Progenitor cell of endocrine pancreas (in vitro differentiated cells): Measurements from ENCODE around the gene POU1F1. TPM values are rescaled to one million over a fixed set of nuclear protein-coding genes. Genes with fewer than 3 reads are reported as not detected.

Source experiments
- DNase-seq: peaks from one replicate; pipeline ENCODE4 v3.0.0; 2021; ENCODE audit warnings: low spot score; ENCODE audit not compliant: unreplicated experiment
- H3K27ac Mint-ChIP-seq: 2 replicates; pipeline ENCODE4 v1.8.0; 2021; ENCODE audit warnings: mild to moderate bottlenecking, moderate library complexity, mixed read lengths
- H3K27me3 Mint-ChIP-seq: 2 replicates; pipeline ENCODE4 v1.8.0; 2021; ENCODE audit warnings: mixed read lengths
- H3K36me3 Mint-ChIP-seq: 2 replicates; pipeline ENCODE4 v1.8.0; 2022; ENCODE audit warnings: mixed read lengths; ENCODE audit not compliant: insufficient read depth
- H3K4me1 Mint-ChIP-seq: 2 replicates; pipeline ENCODE4 v1.8.0; 2021; ENCODE audit warnings: low read depth, mixed read lengths
- H3K4me3 Mint-ChIP-seq: 2 replicates; pipeline ENCODE4 v1.8.0; 2021; ENCODE audit warnings: low read depth, mild to moderate bottlenecking, moderate library complexity, mixed read lengths
- H3K9me3 Mint-ChIP-seq: 2 replicates; pipeline ENCODE4 v1.8.0; 2021; ENCODE audit warnings: low read depth, mixed read lengths
- CTCF ChIP-seq: fragments of 200-600 bp; sonication (generic); IDR thresholded peaks from one replicate; pipeline ENCODE4 v1.5.0; 2021; ENCODE audit warnings: antibody characterized with exemption, mild to moderate bottlenecking; ENCODE audit not compliant: unreplicated experiment
- total RNA-seq: library from RNA; stranded (reverse); gene quantifications from 2 replicates; pipeline ENCODE4 v1.2.1, GENCODE V29; 2021

The POU1F1 gene
- total RNA-seq, 1 donor from 2014 or later = not detected

DNA sequence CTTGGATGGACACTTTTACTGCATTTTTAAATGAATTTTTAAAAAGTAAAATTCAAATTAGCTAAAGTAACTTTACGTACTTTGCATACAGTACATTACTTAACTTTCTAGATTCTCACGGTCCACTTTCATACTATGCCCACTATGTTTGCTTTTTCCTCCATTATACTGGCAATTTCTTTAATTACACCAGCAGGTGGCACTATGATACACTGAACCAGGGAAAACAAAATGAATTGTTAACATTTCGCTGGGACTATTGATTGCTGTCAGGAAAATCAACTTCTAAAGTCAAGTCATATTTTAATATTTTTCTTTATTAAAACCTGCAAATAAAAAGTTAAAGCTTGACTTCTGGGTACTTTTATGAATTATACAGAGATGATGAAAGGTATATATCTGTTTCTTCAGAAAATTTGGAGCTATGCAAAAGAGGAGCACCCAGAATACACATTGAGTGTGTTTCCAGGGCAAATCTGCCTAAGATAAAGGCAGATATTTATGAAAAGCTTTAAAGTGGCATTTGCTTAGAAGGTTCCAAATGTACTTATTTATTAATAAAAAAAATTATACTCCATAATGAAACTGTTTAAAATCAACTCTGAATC is 21.8 kb upstream of the POU1F1 start:
- H3K4me3 Mint-ChIP-seq = no peak overlapping the region
- no peak for DNase-seq
- no peaks in the 10 kb centered on the region for H3K9me3 Mint-ChIP-seq
- peak; percentile 85 for TF ChIP-seq CTCF
- no peaks in the 10 kb centered on the region for H3K27me3 Mint-ChIP-seq
- no peaks in the 10 kb centered on the region for H3K4me1 Mint-ChIP-seq
- H3K27ac Mint-ChIP-seq = no peak overlapping the region
- no peaks in the 10 kb centered on the region for H3K36me3 Mint-ChIP-seq

DNA sequence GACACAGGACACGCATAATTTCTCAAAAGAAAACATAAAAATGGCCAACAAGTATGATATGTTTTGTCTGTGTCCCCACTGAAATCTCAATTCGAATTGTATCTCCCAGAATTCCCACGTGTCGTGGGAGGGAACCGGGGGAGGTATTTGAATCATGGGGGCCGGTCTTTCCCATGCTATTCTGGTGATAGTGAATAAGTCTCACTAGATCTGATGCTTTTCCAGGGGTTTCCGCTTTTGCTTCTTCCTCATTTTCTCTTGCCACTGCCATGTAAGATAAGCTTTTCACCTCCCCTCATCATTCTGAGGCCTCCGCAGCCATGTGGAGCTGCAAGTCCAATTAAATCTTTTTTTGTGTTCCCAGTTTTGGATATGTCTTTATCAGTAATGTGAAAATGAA is 12.1 kb upstream of the POU1F1 start:
- TF ChIP-seq CTCF = no peak

GRCh38 chr3:87287011-87287410 is 10.6 kb upstream of the POU1F1 start:
- Mint-ChIP-seq H3K4me3 (no peak overlapping the region), H3K4me1 (peaks cover 6% of the 10 kb centered on the region), H3K27me3 (no peaks in the 10 kb centered on the region), H3K9me3 (peaks cover 3% of the 10 kb centered on the region), H3K27ac (no peak overlapping the region), H3K36me3 (no peaks in the 10 kb centered on the region)
- DNase-seq = no peak
- TF ChIP-seq CTCF = no peak

More for the DNA sequence above, 12.1 kb upstream of the POU1F1 start:
- Mint-ChIP-seq H3K27me3 (no peaks in the 10 kb centered on the region), H3K4me1 (peaks cover 6% of the 10 kb centered on the region), H3K4me3 (no peak overlapping the region), H3K36me3 (no peaks in the 10 kb centered on the region), H3K9me3 (peaks cover 3% of the 10 kb centered on the region), H3K27ac (no peak overlapping the region)
- no peak for DNase-seq

- Mint-ChIP-seq H3K4me1 (no peaks in the 10 kb centered on the region), H3K4me3 (no peak overlapping the region), H3K9me3 (no peaks in the 10 kb centered on the region), H3K27me3 (no peaks in the 10 kb centered on the region), H3K27ac (no peak overlapping the region), H3K36me3 (no peaks in the 10 kb centered on the region)
- TF ChIP-seq CTCF = no peak
- DNase-seq = no peak
These were observed 3.6 kb downstream of the POU1F1 start for GRCh38 chr3:87272718-87273341.

DNA sequence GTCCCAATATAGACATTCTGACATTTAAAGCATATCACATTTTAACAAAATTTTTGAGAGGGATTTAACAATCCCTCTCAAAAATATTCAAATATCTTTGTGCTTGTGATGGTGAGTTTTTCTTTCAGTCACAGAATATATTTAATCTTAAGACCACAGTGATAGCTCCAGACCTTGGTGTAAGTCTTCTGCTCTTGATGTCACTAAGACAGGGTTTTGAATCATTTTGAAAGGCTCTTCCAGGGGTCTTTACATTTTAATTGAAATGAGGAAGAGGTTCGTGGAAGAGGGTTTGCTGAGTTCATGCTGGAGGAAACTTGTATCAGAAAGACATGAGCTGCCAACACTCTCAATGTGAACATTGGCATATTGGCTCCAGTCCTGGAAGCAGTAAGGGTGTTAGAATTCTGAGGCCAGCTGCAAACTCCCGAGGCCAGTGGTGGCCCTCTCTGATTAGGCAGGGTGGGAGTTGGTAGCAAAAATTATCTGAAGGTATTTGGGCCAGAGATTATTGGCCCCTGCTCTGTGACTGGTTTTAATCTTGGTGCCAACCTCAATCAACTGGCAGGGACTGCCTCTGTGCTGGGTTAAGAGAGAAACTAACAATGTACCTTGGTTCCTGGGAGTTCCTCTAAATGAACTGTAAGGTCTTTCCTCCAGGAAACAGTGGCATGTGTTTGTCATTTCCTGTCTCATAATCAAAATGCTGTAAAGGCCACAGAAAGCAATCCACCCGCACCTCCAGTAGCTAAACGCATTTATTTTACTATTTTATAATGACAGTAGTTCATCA is 5.3 kb downstream of the POU1F1 start:
- no peaks in the 10 kb centered on the region for H3K27me3 Mint-ChIP-seq

More for the DNA sequence above, 5.3 kb downstream of the POU1F1 start:
- Mint-ChIP-seq H3K36me3 (no peaks in the 10 kb centered on the region), H3K9me3 (no peaks in the 10 kb centered on the region), H3K27ac (no peak overlapping the region), H3K4me1 (no peaks in the 10 kb centered on the region), H3K4me3 (no peak overlapping the region)
- DNase-seq = no peak
- TF ChIP-seq CTCF = no peak
